Neural crest cell (in vitro differentiated cells): ENCODE measurements around the gene ZNF561. TPM values are rescaled to one million over a fixed set of nuclear protein-coding genes. Genes with fewer than 3 reads are reported as not detected.
"Not testable (repeated sequence)": the region's sequence is repeated elsewhere in the genome, so short reads cannot be mapped to it uniquely, and the experiment has no call there.

Experiments used
- DNase-seq: peaks from one replicate; pipeline ENCODE4 v3.0.0; 2021; ENCODE audit warnings: low read depth, mixed read lengths, low spot score
- H3K27ac Mint-ChIP-seq: one replicate; pipeline ENCODE4 v1.8.0; 2021; ENCODE audit warnings: mild to moderate bottlenecking, mixed read lengths; ENCODE audit not compliant: unreplicated experiment
- H3K27me3 Mint-ChIP-seq: 2 replicates; pipeline ENCODE4 v1.8.0; 2021; ENCODE audit warnings: low read depth, mild to moderate bottlenecking, mixed read lengths
- H3K36me3 Mint-ChIP-seq: 2 replicates; pipeline ENCODE4 v1.8.0; 2021; ENCODE audit warnings: low read depth, mild to moderate bottlenecking, mixed read lengths
- H3K4me1 Mint-ChIP-seq: 2 replicates; pipeline ENCODE4 v1.8.0; 2021; ENCODE audit warnings: mixed read lengths
- H3K4me3 Mint-ChIP-seq: one replicate; pipeline ENCODE4 v1.8.0; 2021; ENCODE audit warnings: mild to moderate bottlenecking, mixed read lengths
- H3K9me3 Mint-ChIP-seq: 2 replicates; pipeline ENCODE4 v1.8.0; 2021; ENCODE audit warnings: mixed read lengths
- long read RNA-seq: library from polyadenylated mRNA; unstranded; transcript quantifications from one replicate; pipeline ENCODE4 v2.0.0, GENCODE V29; 2020
- total RNA-seq: library from RNA; stranded (reverse); gene quantifications from 2 replicates; pipeline ENCODE4 v1.2.1, GENCODE V29; 2021
- TF ChIP-seq, protein P1 (sequence below): fragments of 200-600 bp; sonication (generic); conservative IDR thresholded peaks from 2 replicates; pipeline ENCODE4 v1.5.0; 2021; ENCODE audit warnings: antibody characterized with exemption, mild to moderate bottlenecking

Gene ZNF561
- total RNA-seq = 57.7 and 63.9 TPM in 2 replicates
- long read RNA-seq, full-length matches to known transcripts = 37 of 74 reads
- long read RNA-seq, partial matches to known transcripts = 11 of 74 reads
- long read RNA-seq, other reads (novel, unspliced or antisense) = 26 of 74 reads

GRCh38 chr19:9621156-9622037, at the start of gene ZNF561:
Gene ZNF561 (minus strand): TSS chr19:9621232. CDS start chr19:9619456, 1,776 bp downstream.
- Mint-ChIP-seq H3K27ac (peak within 1 kb of the TSS; percentile 100), H3K27me3 (peaks cover 2% of the 10 kb centered on the region), H3K9me3 (no peaks in the 10 kb centered on the region), H3K36me3 (peaks cover 12% of the 10 kb centered on the region), H3K4me1 (peaks cover 31% of the 10 kb centered on the region), H3K4me3 (peak within 1 kb of the TSS; percentile 100)
- TF ChIP-seq, protein P1, sequence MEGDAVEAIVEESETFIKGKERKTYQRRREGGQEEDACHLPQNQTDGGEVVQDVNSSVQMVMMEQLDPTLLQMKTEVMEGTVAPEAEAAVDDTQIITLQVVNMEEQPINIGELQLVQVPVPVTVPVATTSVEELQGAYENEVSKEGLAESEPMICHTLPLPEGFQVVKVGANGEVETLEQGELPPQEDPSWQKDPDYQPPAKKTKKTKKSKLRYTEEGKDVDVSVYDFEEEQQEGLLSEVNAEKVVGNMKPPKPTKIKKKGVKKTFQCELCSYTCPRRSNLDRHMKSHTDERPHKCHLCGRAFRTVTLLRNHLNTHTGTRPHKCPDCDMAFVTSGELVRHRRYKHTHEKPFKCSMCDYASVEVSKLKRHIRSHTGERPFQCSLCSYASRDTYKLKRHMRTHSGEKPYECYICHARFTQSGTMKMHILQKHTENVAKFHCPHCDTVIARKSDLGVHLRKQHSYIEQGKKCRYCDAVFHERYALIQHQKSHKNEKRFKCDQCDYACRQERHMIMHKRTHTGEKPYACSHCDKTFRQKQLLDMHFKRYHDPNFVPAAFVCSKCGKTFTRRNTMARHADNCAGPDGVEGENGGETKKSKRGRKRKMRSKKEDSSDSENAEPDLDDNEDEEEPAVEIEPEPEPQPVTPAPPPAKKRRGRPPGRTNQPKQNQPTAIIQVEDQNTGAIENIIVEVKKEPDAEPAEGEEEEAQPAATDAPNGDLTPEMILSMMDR = no peak
- DNase-seq = peak; percentile 73

GRCh38 chr19:9668544-9668943, 47.5 kb upstream of the ZNF561 start:
- peaks cover 54% of the 10 kb centered on the region for H3K36me3 Mint-ChIP-seq
- peaks cover 5% of the 10 kb centered on the region for H3K4me1 Mint-ChIP-seq
- no peak overlapping the region for H3K27ac Mint-ChIP-seq
- no peak overlapping the region for H3K4me3 Mint-ChIP-seq
- DNase-seq = no peak
- TF ChIP-seq, protein P1 = no peak
- no peaks in the 10 kb centered on the region for H3K27me3 Mint-ChIP-seq
- peaks cover 26% of the 10 kb centered on the region for H3K9me3 Mint-ChIP-seq

DNA sequence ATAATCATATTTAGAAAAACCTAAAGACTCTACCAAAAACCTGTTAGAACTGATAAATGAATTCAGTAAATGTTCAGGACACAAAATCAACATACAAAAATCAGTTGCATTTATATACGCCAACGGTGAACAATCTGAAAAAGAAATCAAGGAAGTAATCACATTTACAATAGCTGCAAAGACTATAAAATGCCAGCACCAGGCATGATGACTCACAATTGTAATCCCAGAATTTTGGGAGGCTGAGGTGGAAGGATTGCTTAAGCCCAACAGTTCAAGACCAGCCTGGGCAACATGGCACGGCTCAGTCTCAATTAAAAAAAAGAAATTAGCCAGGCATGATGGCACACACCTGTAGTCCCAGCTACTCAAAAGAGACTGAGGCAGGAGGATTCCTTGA, 46.9 kb upstream of the ZNF561 start:
- TF ChIP-seq, protein P1 = no peak
- H3K27me3 Mint-ChIP-seq = no peaks in the 10 kb centered on the region
- H3K36me3 Mint-ChIP-seq = peaks cover 52% of the 10 kb centered on the region
- DNase-seq = no peak
- H3K9me3 Mint-ChIP-seq = peaks cover 24% of the 10 kb centered on the region
- no peak overlapping the region for H3K27ac Mint-ChIP-seq
- H3K4me3 Mint-ChIP-seq = no peak overlapping the region
- peaks cover 3% of the 10 kb centered on the region for H3K4me1 Mint-ChIP-seq

- peaks cover 14% of the 10 kb centered on the region for H3K36me3 Mint-ChIP-seq
- no peaks in the 10 kb centered on the region for H3K4me1 Mint-ChIP-seq
- no peaks in the 10 kb centered on the region for H3K27me3 Mint-ChIP-seq
- no peak overlapping the region for H3K27ac Mint-ChIP-seq
- TF ChIP-seq, protein P1 = no peak
- no peaks in the 10 kb centered on the region for H3K9me3 Mint-ChIP-seq
- H3K4me3 Mint-ChIP-seq = no peak overlapping the region
- no peak for DNase-seq
These were observed 37.7 kb upstream of the ZNF561 start for GRCh38 chr19:9658769-9659168.

DNA sequence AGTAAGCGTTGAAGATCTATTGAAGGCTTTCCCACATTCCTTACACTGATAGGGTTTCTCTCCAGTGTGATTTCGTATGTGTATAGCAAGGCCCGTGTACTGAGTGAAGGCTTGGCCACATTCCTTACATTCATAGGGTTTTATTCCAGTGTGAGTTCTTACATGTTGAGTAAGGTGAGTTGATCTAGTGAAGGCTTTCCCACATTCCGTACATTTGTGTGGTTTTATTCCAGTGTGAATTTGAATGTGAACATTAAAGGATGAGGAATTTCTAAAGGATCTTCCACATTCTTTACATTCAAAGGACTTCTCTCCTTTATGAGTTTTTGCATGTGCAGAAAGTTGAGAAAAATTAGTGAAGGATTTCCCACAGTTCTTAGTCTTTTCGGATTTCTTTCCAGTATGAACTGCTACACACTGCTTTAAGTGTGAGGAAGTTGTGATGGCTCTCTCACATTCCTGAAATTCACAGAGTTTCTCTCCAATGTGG, 32.1 kb upstream of the ZNF561 start:
- H3K36me3 Mint-ChIP-seq = peaks cover 55% of the 10 kb centered on the region

GRCh38 chr19:9651464-9651863, 30.4 kb upstream of the ZNF561 start:
- H3K36me3 Mint-ChIP-seq = peaks cover 54% of the 10 kb centered on the region
- not testable (repeated sequence) for H3K27ac Mint-ChIP-seq, H3K4me1 Mint-ChIP-seq, H3K27me3 Mint-ChIP-seq, H3K4me3 Mint-ChIP-seq, DNase-seq
- peaks cover 19% of the 10 kb centered on the region for H3K9me3 Mint-ChIP-seq

More for the DNA sequence above, 32.1 kb upstream of the ZNF561 start:
- not testable (repeated sequence) for H3K27me3 Mint-ChIP-seq, H3K27ac Mint-ChIP-seq, H3K4me3 Mint-ChIP-seq, DNase-seq, H3K4me1 Mint-ChIP-seq
- peaks cover 19% of the 10 kb centered on the region for H3K9me3 Mint-ChIP-seq
